HuH-7.5 (cell line): ENCODE data around the gene SCFD2.

ENCODE experiments used
- DNase-seq: peaks from one replicate; pipeline ENCODE4 v3.0.0; 2011; ENCODE audit warnings: low spot score

SCFD2 gene

GRCh38 chr4:53137468-53137867 lies 228.4 kb downstream of the SCFD2 start:
- DNase-seq: no peak

DNA sequence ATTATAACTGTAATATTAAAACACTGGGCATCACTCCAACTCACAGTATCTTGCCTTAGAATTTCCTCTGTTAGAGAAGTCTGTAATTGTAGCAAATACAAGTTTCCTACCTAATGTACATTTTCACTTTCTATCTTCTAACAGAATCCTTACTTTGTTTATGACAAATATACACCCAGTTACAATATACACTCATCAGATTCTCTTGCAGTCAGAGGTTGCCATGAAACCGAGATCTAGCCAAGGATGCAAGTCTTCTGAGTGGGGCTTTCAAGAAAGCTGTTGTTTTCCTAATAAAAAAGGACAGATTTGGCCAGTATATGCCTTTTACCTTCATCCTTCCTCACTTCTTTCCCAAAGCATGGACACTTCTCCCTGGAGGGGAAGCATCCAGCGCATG lies 228.9 kb downstream of the SCFD2 start:
- no peak for DNase-seq

- DNase-seq: no peak
Observed at GRCh38 chr4:53132132-53132891, 233.5 kb downstream of the SCFD2 start.

- DNase-seq: no peak
Observed at GRCh38 chr4:53131562-53131925, 234.3 kb downstream of the SCFD2 start.

DNA sequence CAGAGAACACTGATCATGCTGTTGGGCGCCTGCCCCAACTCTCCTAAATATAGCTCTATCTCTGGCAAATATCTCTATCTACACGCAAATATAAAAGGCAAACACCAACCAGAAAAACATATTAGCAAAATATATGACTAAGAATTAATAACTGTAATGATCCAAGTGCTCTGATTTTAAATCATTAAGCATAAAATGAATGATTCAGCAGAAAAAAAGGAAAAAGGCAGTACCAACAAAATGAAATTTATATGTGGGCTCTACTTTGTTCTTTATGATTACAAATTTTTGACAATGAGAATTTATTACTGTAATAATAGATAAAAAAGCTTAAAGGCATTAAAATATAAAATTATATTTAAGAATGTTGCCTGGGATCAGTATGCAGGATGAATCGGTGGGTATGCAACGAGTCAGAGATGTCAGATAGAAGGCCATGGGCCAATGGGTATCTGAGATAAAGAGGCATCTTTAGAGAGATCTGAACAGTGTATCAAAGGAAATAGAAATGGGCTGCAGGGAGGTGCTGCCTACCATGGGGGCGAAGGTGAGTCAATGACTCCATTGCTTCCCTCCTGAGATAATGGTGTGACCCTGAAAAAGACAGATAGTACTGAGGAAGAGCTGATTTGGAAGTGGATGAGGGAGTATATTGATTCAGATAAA lies 234.8 kb downstream of the SCFD2 start:
- no peak for DNase-seq

- no peak for DNase-seq
Observed at GRCh38 chr4:53128706-53129357, 237.0 kb downstream of the SCFD2 start.

DNA sequence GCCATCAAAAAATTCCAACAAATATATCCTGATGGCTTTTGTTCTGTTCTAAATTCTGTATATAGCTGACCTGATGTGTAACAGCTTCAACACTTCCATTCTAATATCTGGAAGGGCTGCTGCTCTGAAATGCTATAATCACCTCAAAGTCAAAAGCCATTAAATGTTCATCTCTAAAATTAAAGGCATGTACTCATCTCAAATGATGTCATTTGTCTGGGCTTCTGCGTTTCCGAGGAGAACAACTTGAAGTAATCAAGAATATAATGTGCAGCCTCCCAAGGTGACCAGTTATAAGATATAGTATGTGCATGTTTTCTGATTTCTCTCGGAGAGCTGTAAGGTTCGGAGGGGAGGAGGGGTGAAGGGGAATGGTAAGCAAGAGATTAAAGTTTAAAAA lies 237.6 kb downstream of the SCFD2 start:
- no peak for DNase-seq

DNA sequence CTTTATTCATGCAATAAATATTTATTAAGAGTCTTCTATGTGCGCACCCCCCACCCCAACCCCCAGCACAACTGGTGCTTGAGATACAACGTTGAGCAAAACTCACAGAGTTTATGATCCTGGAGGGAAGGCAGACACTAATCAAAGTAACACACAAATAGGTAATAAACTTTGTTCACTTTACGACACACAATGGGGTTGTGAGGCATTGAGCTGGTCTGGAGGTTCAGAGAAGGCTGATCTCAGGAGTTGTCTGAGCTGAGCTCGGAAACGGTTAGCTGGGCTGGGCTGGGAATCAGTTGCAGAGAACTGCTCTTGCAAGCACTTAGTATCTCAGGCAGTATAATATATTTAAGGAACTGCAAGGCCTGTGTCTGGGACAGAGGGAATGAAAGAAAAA lies 238.5 kb downstream of the SCFD2 start:
- DNase-seq: no peak

- DNase-seq: no peak
Observed at GRCh38 chr4:53126099-53126498, 239.8 kb downstream of the SCFD2 start.

- no peak for DNase-seq
Observed at GRCh38 chr4:53123819-53124218, 242.0 kb downstream of the SCFD2 start.

GRCh38 chr4:53123171-53123570 lies 242.7 kb downstream of the SCFD2 start:
- DNase-seq: no peak

- no peak for DNase-seq
Observed at GRCh38 chr4:53122280-53123116, 243.4 kb downstream of the SCFD2 start.

DNA sequence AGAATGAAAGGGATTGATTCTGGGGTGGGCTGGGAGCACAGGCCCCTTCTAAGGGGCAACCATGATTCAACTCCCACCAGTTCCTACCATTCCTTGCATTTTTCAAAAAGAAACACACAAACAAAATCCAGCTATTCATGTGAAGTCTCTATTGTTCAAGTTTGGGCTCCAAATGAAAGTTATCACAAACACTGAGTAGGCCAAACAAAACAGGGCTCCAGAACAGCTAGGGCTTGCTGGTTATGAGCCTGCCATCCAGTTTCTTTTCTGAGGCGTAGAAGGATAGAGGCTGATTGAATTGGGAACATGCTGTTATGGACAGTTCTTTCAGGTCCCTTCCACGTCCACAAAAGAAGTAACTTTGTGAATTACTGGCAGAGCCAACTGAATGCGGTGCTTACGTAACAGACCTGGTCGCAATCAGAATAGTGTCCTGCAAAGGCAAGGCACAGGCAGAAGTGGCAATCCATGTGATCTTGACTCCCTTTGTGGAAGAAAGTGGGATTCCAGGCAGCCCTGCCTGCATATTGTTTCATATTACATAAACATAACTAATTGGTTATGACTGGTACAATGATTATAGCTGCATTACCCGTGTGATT lies 244.5 kb downstream of the SCFD2 start:
- DNase-seq: no peak

DNA sequence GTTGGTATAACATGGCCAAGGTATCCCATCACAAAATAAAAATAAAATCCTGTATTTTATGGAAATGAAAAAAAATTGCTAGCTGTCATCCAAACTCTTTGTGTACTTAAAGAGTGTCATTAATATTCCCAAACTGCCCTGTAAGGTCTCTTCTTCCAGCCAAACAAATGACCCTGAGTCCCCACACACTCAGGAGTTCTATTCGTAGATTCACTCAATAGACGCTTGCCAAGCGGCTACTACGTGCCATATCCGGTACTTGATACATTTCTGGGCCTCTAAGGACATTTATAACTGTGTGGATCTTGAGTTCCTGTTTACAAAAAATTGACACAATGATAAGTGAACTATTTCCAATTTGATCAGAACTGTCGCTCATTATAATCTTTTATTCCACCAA lies 245.1 kb downstream of the SCFD2 start:
- DNase-seq: no peak

- DNase-seq: no peak
Observed at GRCh38 chr4:53119680-53120079, 246.2 kb downstream of the SCFD2 start.

- no peak for DNase-seq
Observed at GRCh38 chr4:53118676-53119075, 247.2 kb downstream of the SCFD2 start.

DNA sequence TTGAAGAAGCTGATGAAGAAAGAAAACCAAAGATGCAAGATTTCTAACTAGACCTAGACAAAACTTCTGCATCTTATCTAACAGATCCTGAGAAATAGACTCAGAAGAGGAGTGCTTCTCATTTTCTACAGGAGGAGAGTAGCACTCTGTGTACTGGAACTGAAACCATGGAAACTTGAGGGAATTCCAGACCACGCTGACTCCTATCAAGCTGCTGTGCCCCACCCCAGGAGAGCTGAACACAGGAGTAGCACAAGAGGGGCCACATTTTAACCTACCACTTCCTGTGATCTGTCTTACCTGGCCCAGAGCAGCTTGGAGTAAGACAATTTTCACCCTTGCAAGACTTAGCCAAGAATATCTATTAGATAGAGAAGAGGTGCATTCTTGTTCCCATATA lies 248.9 kb downstream of the SCFD2 start:
- no peak for DNase-seq

- DNase-seq: no peak
Observed at GRCh38 chr4:53113431-53114225, 252.2 kb downstream of the SCFD2 start.

DNA sequence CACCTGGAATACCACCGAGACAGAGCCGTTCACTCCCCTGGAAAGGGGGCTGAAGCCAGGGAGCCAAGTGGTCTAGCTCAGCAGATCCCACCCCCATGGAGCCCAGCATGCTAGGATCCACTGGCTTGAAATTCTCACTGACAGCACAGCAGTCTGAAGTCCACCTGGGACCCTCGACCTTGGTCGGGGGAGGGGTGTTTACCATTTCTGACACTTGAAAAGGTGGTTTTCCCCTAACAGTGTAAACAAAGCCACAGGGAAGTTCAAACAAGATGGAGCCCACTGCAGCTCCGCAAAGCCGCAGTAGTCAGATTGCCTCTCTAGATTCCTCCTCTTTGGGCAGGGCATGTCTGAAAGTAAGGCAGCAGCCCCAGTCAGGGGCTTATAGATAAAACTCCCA lies 260.5 kb downstream of the SCFD2 start:
- DNase-seq: no peak

DNA sequence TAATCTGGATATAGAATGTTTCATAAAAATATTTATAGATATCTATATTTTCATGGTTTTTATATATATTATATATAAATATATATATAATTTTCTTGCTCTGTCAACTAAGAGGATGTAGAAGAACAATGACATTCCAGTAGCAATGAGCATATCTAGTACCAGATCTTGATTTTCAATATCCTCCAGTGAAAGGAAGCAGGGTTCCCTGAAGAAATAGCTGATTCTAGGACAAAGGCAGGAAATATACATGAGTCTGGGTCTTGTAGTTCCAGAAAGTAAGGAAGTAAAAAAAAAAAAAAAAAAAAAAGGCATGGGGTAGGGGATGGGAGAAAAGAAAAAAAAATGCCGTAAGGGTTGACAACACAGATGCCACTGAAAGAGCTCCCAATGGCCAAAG lies 262.4 kb downstream of the SCFD2 start:
- no peak for DNase-seq

GRCh38 chr4:53101191-53101581 lies 264.7 kb downstream of the SCFD2 start:
- no peak for DNase-seq
